Uterus (tissue), 2 donors: ENCODE results near the gene TFEB.

Experiments
- CTCF ChIP-seq, 4 experiments: fragments of 200-600 bp in 2 of 4; fragments of 450-650 bp in 2 of 4; sonication (generic) in 2 of 4; IDR thresholded peaks; one replicate each; pipeline ENCODE4 v1.5.1; 2016 to 2019; ENCODE audit warnings: antibody characterized with exemption in 4 of 4, mild to moderate bottlenecking in 2 of 4, moderate library complexity in 1 of 4
- POLR2A ChIP-seq, 2 donors: fragments of 450-650 bp; IDR thresholded peaks; one replicate each; pipeline ENCODE4 v1.6.1; 2016; ENCODE audit warnings: antibody characterized with exemption in 2 of 2, mild to moderate bottlenecking in 1 of 2, moderate library complexity in 1 of 2

- TF ChIP-seq POLR2A (IDR thresholded peaks at IDR 0.05) = no peak
- TF ChIP-seq CTCF (IDR thresholded peaks at IDR 0.05) = no peak
Measured at GRCh38 chr6:41657131-41658094, 78.0 kb downstream of the TFEB start.
